Measurements from ENCODE around the gene LCA5L.

The LCA5L gene

GRCh38 chr21:39445321-39446269 lies at the start of gene LCA5L:
Gene LCA5L (minus strand): TSS chr21:39445778. CDS start chr21:39428493, 17,285 bp downstream.
- DNase-seq (ENCODE audit: low read depth): peak; percentile 88

DNA sequence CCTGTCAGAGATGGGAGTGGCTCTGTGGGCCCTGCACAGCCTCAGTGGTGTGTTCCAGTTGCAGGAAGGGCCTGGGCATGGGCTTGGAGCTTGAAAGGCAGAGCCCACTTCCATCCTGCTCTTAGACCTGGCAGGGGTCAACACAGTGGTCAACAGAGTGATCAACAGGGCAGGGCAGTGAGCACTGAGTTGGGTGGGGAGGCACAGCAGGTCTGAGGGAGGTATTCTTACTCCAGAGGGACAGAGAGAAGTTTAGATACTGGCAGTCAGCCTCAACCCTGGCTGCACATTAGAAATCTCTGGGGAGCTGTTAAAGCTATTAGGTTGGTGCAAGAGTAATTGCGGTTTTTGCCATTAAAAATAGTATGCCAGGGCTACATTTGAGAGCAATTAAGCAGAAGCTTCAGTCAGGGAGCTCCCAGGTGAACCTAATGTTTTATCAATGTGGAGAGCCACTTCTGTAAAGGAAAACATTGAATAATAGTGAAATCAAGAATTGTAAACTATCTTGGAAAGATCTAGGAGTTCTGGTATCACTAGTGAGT lies 43.9 kb upstream of the LCA5L start:
- DNase-seq (ENCODE audit: low read depth): no peak

DNA sequence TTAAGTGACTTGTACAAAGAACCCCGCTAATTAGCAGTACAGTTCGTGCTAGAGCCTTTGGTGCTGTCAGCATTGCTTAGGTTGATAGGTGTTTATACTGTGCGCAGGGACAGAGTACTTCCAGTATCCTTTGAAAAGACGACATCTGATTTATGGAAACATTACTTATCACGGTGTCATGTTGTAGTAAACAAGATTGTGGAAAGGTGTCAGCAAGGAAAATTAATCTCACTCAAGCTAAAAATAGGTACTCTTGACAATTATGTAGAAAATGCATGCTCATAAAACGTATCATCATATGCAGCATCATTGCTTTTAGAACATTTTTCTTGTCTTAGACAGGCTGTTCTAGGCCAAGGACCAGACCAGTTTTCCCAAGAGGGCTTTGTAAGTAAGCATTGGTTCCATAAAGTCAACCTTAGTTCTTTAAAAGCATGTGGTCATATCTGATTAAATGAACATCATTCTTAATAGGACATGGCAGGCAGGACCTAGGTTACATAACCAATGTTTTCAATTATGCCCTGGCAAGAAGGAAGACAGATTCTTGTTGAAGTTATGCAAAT lies 39.2 kb upstream of the LCA5L start:
- DNase-seq (ENCODE audit: low read depth): no peak

DNA sequence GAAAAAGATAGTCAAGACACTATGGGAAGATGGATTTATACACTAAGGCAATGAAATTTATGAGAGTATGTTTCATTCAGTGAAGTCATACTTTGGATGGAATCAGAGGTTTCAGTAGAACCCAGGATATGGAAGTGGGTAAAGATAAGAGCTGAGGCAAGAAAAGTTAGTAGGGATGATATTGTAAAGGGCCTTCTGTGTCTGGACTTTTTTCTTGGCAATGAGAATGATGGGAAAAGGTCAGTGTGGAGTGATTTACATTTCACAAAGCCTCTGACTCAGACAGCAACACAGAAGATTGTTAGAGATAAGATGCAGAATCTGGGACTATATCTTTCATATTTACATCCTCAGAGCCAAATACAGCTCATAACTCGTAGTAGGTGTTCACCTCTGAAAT lies 38.3 kb upstream of the LCA5L start:
- peak; percentile 19 for DNase-seq (ENCODE audit: low read depth)

DNA sequence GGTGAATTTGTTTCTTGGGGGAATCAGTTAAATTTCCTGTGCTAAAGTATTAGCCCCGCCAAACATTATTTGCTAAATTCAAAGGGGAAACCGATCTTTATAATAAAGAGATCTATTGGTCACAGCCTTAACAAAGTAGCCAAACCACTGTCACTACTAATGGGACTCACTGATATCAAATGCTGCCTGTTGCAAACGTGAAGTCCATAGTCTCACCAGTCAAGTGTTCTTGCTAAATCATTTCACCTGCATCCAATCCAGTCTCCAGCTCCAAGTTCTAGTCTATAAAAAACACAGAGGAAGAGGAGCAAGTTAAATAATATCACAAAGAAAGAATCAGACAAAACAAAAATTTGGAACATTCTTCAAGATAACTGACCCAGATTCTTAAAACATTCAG lies 36.3 kb upstream of the LCA5L start:
- no peak for DNase-seq (ENCODE audit: low read depth)

DNA sequence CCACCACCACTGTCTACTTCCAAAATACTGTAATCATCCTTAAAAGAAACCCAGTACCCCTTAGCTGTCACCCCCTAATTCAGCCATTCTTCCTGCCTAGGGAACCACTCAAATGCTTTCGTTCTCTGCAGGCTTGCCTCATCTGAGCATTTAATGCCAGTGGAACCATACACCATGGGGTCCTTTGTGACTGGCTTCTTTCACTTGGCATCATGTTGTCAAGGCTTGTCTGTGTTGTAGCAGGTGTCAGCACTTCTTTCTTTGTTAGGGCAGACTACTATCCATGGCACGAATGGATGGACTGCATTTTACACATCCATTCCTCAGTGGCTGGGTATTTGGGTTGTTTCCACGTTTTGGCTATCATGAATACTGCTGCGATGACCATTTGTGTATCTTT lies 34.7 kb upstream of the LCA5L start:
- DNase-seq (ENCODE audit: low read depth): no peak

- no peak for DNase-seq (ENCODE audit: low read depth)
These were observed 34.2 kb upstream of the LCA5L start for GRCh38 chr21:39479814-39480182.

DNA sequence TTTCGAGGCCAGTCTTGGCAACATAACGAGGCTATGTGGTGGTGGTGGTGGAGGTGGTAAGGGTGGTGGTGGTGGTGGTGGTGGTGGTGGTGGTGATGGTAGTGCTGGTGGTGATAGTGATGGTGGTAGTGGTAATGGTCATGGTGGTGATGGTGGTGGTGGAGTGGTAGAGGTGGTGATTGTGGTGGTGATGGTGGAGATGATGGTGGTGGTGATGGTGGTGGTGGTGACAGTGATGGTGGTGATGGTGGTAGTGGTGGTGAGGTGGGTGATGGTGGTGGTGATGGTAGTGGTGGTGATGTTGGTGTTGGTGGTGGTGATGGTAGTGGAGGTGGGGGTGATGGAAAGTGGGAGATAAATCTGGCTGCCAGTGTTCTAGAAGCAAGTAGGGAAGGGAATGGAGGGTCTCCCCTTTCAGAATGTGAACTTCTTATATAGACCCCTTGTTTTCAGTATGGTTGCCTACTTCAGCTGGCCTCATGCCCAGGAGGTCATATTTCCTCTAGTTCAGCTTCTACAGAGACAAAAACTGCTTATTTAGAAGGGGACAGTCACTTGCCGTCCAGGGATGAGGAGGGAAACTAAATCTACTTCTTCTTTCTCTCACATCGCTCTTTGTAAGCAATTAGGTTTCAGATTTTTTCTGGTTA lies 33.7 kb upstream of the LCA5L start:
- no peak for DNase-seq (ENCODE audit: low read depth)

- no peak for DNase-seq (ENCODE audit: low read depth)
These were observed 29.0 kb upstream of the LCA5L start for GRCh38 chr21:39474611-39475010.

DNA sequence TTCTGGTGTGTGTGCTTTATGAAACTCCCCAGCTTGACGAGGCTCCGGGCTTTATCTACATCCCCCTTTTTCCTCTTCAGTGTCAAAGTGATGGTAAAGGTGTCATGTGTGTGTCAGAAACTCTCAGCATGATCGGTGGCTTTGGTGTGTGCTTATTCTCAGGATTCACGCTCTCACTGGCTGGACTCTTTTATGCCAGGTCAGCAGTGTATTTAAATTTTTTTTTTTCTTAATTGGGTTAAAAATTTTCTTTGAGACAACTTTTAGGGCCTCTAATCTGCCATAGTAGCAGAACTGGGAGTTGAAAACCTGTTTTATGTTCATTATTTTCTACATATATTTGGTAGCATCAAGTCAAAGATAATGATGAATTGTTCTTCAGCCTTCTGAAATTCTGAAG lies 27.2 kb upstream of the LCA5L start:
- no peak for DNase-seq (ENCODE audit: low read depth)

DNA sequence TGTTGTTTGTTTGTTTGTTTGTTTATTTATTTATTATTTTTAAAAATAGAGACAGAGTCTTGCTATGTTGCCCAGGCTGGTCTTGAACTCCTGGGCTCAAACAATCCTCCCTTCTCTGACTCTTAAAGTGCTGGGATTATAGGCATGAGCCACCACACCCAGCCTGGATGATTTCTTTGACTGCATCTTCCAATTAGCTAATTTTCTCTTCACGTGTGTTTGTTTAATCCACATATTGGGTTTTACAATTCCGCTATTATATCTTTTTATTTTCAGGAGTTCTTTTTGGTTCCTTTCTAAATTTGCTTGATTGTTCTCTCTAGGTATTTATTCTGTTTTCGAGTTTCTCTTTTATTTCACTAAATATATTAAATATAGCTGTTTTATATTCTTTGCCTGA lies 26.0 kb upstream of the LCA5L start:
- no peak for DNase-seq (ENCODE audit: low read depth)

DNA sequence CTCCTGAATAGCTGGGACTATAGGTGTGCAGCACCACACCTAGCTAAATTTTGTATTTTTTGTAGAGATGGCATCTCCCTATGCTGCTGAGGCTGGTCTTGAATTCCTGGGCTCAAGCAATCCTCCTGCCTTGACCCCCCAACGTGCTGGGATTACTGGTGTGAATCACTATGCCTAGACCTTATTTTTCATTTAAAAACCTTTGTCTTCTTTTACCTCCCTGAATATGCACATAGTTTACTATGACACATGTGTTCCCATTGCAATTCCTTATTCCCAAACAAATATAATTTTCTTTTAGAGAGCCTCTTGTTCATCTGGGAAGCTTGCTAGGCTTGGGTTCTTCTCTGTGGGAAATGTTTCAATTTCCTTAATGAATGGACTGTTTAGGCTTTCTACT lies 23.0 kb upstream of the LCA5L start:
- no peak for DNase-seq (ENCODE audit: low read depth)

DNA sequence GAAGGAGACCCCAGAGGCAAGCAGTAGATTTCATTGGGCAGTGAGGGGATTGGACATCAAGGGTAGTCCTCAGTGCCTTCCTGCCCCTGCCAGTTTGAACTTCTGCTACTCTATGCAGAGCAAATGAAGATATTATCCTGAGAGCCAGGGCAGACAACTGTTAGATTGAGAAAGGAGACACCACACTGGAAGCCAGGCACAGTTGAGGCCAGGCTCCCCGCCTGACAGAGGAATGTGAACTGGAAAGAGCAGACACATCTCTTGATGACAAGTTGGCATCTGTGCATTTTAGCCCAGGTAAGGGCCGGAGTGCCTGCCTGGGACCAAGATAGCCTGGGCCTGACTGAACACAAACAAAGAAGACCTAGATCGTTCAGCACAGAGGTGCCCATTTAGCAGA lies 22.2 kb upstream of the LCA5L start:
- DNase-seq (ENCODE audit: low read depth): no peak

DNA sequence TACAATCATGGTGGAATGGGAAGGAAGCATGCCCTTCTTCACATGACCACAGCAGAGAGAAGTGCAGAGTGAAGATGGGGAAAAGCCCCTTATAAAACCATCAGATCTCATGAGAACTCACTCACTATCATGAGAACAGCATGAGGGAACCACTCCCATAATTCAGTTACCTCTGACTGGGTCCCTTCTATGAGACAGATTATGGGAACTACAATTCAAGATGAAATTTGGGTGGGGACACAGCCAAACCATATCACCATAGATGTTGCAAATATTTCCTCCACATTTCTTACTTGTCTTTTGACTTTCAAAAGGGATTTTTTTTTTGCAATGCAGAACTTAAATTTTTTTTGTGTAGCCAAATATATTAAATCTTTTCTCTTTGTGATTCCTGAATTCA lies 21.0 kb upstream of the LCA5L start:
- DNase-seq (ENCODE audit: low read depth): no peak

DNA sequence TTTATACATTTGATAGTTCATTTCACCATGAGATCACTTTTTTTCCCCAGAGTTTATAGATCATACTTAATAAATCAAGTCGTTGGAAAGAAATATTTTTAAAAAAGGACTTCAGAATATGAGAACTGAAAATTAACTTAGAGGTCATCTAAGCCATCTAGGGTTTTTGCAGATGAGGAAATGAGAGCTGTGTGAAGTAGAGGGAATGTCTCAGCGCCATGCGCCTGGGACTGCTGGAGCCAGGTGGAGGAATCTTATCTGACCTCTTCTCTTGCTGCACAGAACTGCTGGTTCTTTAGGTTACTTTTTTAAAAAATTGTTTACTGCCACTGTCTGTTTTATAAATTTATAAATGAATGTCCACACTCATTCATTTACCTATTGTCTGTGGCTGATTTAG lies 17.7 kb upstream of the LCA5L start:
- no peak for DNase-seq (ENCODE audit: low read depth)

GRCh38 chr21:39461419-39461818 lies 15.8 kb upstream of the LCA5L start:
- DNase-seq (ENCODE audit: low read depth): no peak

- DNase-seq (ENCODE audit: low read depth): peak; percentile 27
These were observed 11.1 kb upstream of the LCA5L start for GRCh38 chr21:39456665-39457064.

GRCh38 chr21:39454949-39455668 lies 9.5 kb upstream of the LCA5L start:
- DNase-seq (ENCODE audit: low read depth): no peak

DNA sequence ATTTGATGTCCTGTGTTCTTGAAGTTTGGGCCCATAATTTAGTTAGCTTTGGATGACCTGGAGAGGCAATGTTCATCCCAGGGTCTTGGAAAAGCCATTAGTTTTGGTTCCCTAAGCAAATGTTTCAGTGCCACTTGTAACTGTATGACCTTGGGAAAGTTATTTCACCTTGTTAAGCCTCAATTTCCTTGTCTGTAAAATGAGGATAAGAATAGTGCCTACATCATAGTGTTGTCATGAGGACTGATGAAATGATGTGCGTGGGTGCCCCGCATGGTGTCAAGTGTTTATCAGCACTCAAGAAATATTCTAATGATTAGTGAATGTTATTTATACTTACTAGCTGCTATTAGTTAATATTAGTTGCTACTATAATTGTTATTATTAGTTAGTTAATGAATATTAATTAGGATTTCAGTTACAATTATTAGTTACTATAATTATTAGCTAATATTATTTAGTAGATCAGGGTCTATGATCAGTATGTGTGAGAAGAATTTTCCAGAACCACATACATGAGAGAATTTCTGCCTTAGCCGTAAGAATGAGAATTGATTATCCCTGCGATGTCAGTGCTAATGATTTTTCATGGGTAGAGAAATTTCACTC lies 8.1 kb upstream of the LCA5L start:
- DNase-seq (ENCODE audit: low read depth): no peak

GRCh38 chr21:39452970-39453342 lies 7.4 kb upstream of the LCA5L start:
- no peak for DNase-seq (ENCODE audit: low read depth)

DNA sequence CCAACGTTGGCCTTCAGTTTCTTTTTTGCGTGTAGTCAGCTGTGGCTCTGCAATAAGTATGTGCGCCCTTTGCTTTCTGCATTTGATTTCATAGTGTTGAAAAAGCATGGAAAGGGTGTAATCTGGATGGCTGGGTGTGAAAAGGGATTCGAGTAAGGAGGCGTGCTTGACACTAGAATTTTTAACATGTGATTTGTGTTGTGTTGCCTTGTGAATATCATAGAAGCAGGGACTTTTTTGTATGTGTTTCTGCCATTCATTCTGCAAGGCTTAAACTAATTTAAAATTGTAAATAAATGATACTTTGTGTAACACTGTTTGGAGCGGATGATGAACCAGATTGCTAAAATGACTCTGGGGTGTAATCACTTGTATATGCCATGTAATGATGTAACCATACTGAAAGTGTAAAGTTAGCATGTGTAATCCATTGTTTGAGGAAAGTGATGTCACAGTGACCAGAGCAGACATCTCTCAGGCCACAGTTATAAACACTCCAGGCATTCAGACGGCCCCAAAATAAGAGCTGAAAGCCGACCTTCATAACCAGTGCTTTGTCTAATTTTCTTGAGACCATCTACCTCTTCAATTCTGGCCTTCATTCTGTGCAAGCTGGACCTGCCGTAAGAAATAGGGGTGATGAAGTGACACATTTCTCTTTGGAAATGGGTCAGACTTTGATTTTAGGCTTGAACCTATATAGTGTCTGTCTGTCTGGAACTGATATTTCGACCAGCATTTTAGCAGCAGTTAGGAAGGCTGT lies 6.8 kb upstream of the LCA5L start:
- DNase-seq (ENCODE audit: low read depth): peak; percentile 53

All from ELR (cell line).